ENCODE results near the gene RBM22.
A peak's percentile ranks its signal among the peaks of the same experiment; 100 is the strongest.

The RBM22 gene

DNA sequence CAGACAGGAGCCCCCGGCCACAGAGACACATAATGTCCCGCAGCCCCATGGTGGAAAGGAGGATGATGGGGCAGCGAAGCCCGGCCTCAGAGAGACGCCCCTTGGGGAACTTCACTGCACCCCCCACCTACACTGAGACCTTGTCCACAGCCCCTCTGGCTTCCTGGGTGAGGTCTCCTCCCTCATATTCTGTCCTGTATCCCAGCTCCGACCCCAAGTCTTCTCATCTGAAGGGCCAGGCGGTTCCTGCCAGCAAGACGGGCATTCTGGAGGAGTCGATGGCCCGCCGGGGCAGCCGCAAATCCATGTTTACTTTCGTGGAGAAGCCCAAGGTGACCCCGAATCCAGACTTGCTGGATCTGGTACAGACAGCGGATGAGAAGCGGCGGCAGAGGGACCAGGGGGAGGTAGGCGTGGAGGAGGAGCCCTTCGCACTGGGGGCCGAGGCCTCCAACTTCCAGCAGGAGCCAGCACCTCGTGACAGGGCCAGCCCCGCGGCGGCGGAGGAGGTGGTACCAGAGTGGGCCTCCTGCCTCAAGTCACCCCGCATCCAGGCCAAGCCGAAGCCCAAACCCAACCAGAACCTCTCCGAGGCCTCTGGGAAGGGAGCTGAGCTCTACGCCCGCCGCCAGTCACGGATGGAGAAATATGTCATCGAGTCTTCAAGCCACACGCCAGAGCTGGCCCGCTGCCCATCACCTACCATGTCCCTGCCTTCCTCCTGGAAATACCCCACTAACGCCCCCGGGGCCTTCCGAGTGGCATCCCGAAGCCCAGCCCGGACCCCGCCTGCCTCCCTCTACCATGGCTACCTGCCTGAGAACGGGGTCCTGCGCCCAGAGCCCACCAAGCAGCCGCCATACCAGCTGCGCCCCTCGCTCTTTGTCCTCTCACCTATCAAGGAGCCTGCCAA, 51.5 kb downstream of the RBM22 start:
- Histone ChIP-seq H3K36me3 (ENCODE audit: control insufficient read depth, insufficient read depth, low read length) (no peaks in the 10 kb centered on the region), H3K4me1 (ENCODE audit: control insufficient read depth, low read depth, low read length) (peaks cover 17% of the 10 kb centered on the region), H4K5ac (ENCODE audit: low read length) (no peak overlapping the region), H3K23ac (ENCODE audit: low read length) (no peak overlapping the region), H3K4ac (ENCODE audit: low read depth, low read length) (no peak overlapping the region), H3K4me3 (ENCODE audit: low read length) (no peak overlapping the region), H3K79me1 (ENCODE audit: low read length) (no peaks in the 10 kb centered on the region), H2BK15ac (replicated peaks; ENCODE audit: low read depth) (no peak overlapping the region), H3K9ac (ENCODE audit: low read length) (no peak overlapping the region), H3K56ac (ENCODE audit: low read length) (no peak overlapping the region), H3K18ac (ENCODE audit: low read length) (no peak overlapping the region), H2BK120ac (ENCODE audit: low read depth, low read length) (no peak overlapping the region), H2AK5ac (ENCODE audit: low read length) (no peak overlapping the region), H4K8ac (ENCODE audit: low read depth, low read length) (no peak overlapping the region), H2BK5ac (ENCODE audit: low read length) (no peak overlapping the region), H3K27ac (ENCODE audit: low read depth, low read length) (no peak overlapping the region), H3K27me3 (ENCODE audit: insufficient read depth, low read length, poor library complexity) (no peaks in the 10 kb centered on the region), H3K79me2 (ENCODE audit: control insufficient read depth, insufficient read depth, low read length) (no peaks in the 10 kb centered on the region), H3K4me2 (ENCODE audit: low read length) (no peak overlapping the region)
- DNase-seq = no peak
- WGBS (ENCODE audit: extremely low coverage, insufficient coverage, low lambda C conversion rate) = no CpG with 5 or more reads among the region's 46 CpGs

DNA sequence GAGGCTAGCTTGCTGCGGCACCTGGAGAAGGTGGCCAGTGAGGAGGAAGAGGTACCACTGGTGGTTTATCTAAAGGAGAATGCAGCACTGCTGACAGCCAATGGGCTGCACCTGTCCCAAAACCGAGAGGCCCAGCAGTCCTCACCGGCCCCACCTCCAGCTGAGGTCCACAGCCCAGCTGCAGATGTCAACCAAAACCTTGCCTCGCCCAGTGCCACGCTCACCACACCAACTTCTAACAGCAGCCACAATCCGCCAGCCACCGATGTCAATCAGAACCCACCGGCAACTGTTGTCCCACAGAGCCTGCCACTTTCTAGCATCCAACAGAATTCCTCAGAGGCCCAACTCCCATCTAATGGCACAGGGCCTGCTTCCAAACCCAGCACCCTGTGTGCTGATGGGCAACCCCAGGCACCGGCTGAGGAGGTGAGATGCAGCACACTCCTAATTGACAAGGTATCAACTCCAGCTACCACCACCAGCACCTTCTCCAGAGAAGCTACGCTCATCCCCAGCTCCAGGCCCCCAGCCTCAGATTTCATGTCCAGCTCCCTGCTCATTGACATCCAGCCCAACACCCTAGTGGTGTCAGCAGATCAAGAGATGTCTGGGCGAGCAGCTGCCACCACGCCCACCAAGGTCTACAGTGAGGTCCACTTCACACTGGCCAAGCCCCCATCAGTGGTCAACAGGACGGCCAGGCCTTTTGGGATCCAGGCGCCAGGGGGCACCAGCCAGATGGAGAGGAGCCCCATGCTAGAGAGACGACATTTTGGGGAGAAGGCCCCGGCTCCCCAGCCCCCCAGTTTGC, 52.4 kb downstream of the RBM22 start:
- H2BK5ac ChIP-seq (ENCODE audit: low read length) = no peak overlapping the region
- no peak overlapping the region for H3K4ac ChIP-seq (ENCODE audit: low read depth, low read length)
- H3K27me3 ChIP-seq (ENCODE audit: insufficient read depth, low read length, poor library complexity) = no peaks in the 10 kb centered on the region
- WGBS (ENCODE audit: extremely low coverage, insufficient coverage, low lambda C conversion rate) = no CpG with 5 or more reads among the region's 16 CpGs
- H4K5ac ChIP-seq (ENCODE audit: low read length) = no peak overlapping the region
- DNase-seq = no peak
- no peak overlapping the region for H3K4me3 ChIP-seq (ENCODE audit: low read length)
- H4K8ac ChIP-seq (ENCODE audit: low read depth, low read length) = no peak overlapping the region
- no peak overlapping the region for H3K56ac ChIP-seq (ENCODE audit: low read length)
- no peak overlapping the region for H3K23ac ChIP-seq (ENCODE audit: low read length)
- H3K36me3 ChIP-seq (ENCODE audit: control insufficient read depth, insufficient read depth, low read length) = no peaks in the 10 kb centered on the region
- H3K18ac ChIP-seq (ENCODE audit: low read length) = no peak overlapping the region
- no peak overlapping the region for H2BK15ac ChIP-seq (replicated peaks; ENCODE audit: low read depth)
- no peak overlapping the region for H2AK5ac ChIP-seq (ENCODE audit: low read length)
- H2BK120ac ChIP-seq (ENCODE audit: low read depth, low read length) = no peak overlapping the region
- no peaks in the 10 kb centered on the region for H3K79me1 ChIP-seq (ENCODE audit: low read length)
- H3K4me1 ChIP-seq (ENCODE audit: control insufficient read depth, low read depth, low read length) = peaks cover 20% of the 10 kb centered on the region
- H3K27ac ChIP-seq (ENCODE audit: low read depth, low read length) = no peak overlapping the region
- no peak overlapping the region for H3K9ac ChIP-seq (ENCODE audit: low read length)
- no peaks in the 10 kb centered on the region for H3K79me2 ChIP-seq (ENCODE audit: control insufficient read depth, insufficient read depth, low read length)
- no peak overlapping the region for H3K4me2 ChIP-seq (ENCODE audit: low read length)

- Histone ChIP-seq H2BK5ac (ENCODE audit: low read length) (no peak overlapping the region), H3K27ac (ENCODE audit: low read depth, low read length) (no peak overlapping the region), H3K9ac (ENCODE audit: low read length) (no peak overlapping the region), H3K36me3 (ENCODE audit: control insufficient read depth, insufficient read depth, low read length) (no peaks in the 10 kb centered on the region), H3K18ac (ENCODE audit: low read length) (no peak overlapping the region), H3K4me1 (ENCODE audit: control insufficient read depth, low read depth, low read length) (peaks cover 20% of the 10 kb centered on the region), H3K27me3 (ENCODE audit: insufficient read depth, low read length, poor library complexity) (no peaks in the 10 kb centered on the region), H3K4ac (ENCODE audit: low read depth, low read length) (no peak overlapping the region), H2AK5ac (ENCODE audit: low read length) (no peak overlapping the region), H2BK15ac (replicated peaks; ENCODE audit: low read depth) (no peak overlapping the region), H3K4me2 (ENCODE audit: low read length) (no peak overlapping the region), H3K79me1 (ENCODE audit: low read length) (no peaks in the 10 kb centered on the region), H3K4me3 (ENCODE audit: low read length) (no peak overlapping the region), H3K23ac (ENCODE audit: low read length) (no peak overlapping the region), H4K5ac (ENCODE audit: low read length) (no peak overlapping the region), H3K56ac (ENCODE audit: low read length) (no peak overlapping the region), H3K79me2 (ENCODE audit: control insufficient read depth, insufficient read depth, low read length) (no peaks in the 10 kb centered on the region), H2BK120ac (ENCODE audit: low read depth, low read length) (no peak overlapping the region), H4K8ac (ENCODE audit: low read depth, low read length) (no peak overlapping the region)
- no peak for DNase-seq
- no CpG with 5 or more reads among the region's 25 CpGs for WGBS (ENCODE audit: extremely low coverage, insufficient coverage, low lambda C conversion rate)
Measured at GRCh38 chr5:150647275-150648251, 53.3 kb downstream of the RBM22 start.

- Histone ChIP-seq H3K18ac (ENCODE audit: low read length) (peak overlapping the region; percentile 0), H2BK5ac (ENCODE audit: low read length) (no peak overlapping the region), H3K4me3 (ENCODE audit: low read length) (no peak overlapping the region), H2BK15ac (replicated peaks; ENCODE audit: low read depth) (no peak overlapping the region), H3K36me3 (ENCODE audit: control insufficient read depth, insufficient read depth, low read length) (no peaks in the 10 kb centered on the region), H3K56ac (ENCODE audit: low read length) (peak overlapping the region; percentile 25), H3K27ac (ENCODE audit: low read depth, low read length) (no peak overlapping the region), H3K4me1 (ENCODE audit: control insufficient read depth, low read depth, low read length) (peaks cover 22% of the 10 kb centered on the region), H2BK120ac (ENCODE audit: low read depth, low read length) (no peak overlapping the region), H3K23ac (ENCODE audit: low read length) (no peak overlapping the region), H3K79me1 (ENCODE audit: low read length) (no peaks in the 10 kb centered on the region), H3K9ac (ENCODE audit: low read length) (no peak overlapping the region), H3K4me2 (ENCODE audit: low read length) (no peak overlapping the region), H3K27me3 (ENCODE audit: insufficient read depth, low read length, poor library complexity) (no peaks in the 10 kb centered on the region), H2AK5ac (ENCODE audit: low read length) (no peak overlapping the region), H4K5ac (ENCODE audit: low read length) (no peak overlapping the region), H3K4ac (ENCODE audit: low read depth, low read length) (no peak overlapping the region), H3K79me2 (ENCODE audit: control insufficient read depth, insufficient read depth, low read length) (no peaks in the 10 kb centered on the region), H4K8ac (ENCODE audit: low read depth, low read length) (no peak overlapping the region)
- no CpG with 5 or more reads among the region's 4 CpGs for WGBS (ENCODE audit: extremely low coverage, insufficient coverage, low lambda C conversion rate)
- DNase-seq = peak; percentile 82
Measured at GRCh38 chr5:150645070-150645700, 55.7 kb downstream of the RBM22 start.

GRCh38 chr5:150644514-150644913, 56.3 kb downstream of the RBM22 start:
- H3K56ac ChIP-seq (ENCODE audit: low read length) = peak overlapping the region; percentile 25
- no peak overlapping the region for H4K8ac ChIP-seq (ENCODE audit: low read depth, low read length)
- no peaks in the 10 kb centered on the region for H3K79me2 ChIP-seq (ENCODE audit: control insufficient read depth, insufficient read depth, low read length)
- no peaks in the 10 kb centered on the region for H3K79me1 ChIP-seq (ENCODE audit: low read length)
- H3K9ac ChIP-seq (ENCODE audit: low read length) = no peak overlapping the region
- H2BK5ac ChIP-seq (ENCODE audit: low read length) = no peak overlapping the region
- no CpG with 5 or more reads among the region's 2 CpGs for WGBS (ENCODE audit: extremely low coverage, insufficient coverage, low lambda C conversion rate)
- H3K23ac ChIP-seq (ENCODE audit: low read length) = no peak overlapping the region
- H3K4me3 ChIP-seq (ENCODE audit: low read length) = no peak overlapping the region
- no peak for DNase-seq
- H3K27ac ChIP-seq (ENCODE audit: low read depth, low read length) = peak overlapping the region; percentile 15
- no peak overlapping the region for H2BK120ac ChIP-seq (ENCODE audit: low read depth, low read length)
- no peaks in the 10 kb centered on the region for H3K27me3 ChIP-seq (ENCODE audit: insufficient read depth, low read length, poor library complexity)
- H3K18ac ChIP-seq (ENCODE audit: low read length) = peak overlapping the region; percentile 0
- no peak overlapping the region for H3K4ac ChIP-seq (ENCODE audit: low read depth, low read length)
- no peaks in the 10 kb centered on the region for H3K36me3 ChIP-seq (ENCODE audit: control insufficient read depth, insufficient read depth, low read length)
- H3K4me1 ChIP-seq (ENCODE audit: control insufficient read depth, low read depth, low read length) = peaks cover 22% of the 10 kb centered on the region
- no peak overlapping the region for H2BK15ac ChIP-seq (replicated peaks; ENCODE audit: low read depth)
- H2AK5ac ChIP-seq (ENCODE audit: low read length) = no peak overlapping the region
- no peak overlapping the region for H4K5ac ChIP-seq (ENCODE audit: low read length)
- no peak overlapping the region for H3K4me2 ChIP-seq (ENCODE audit: low read length)

Measured in mesendoderm (in vitro differentiated cells).